Spleen (tissue), 11 donors: ENCODE data around the gene ADARB2. TPM values are rescaled to one million over a fixed set of nuclear protein-coding genes. Genes with fewer than 3 reads are reported as not detected.

Source experiments
- DNase-seq: peaks from one replicate; pipeline ENCODE4 v3.0.0-alpha.2; 2020
- H3K27ac ChIP-seq, 8 donors: fragments of 200-600 bp; sonication (generic) in 7 of 8; 1 replicate in 4 of 8; 2 replicates in 4 of 8; pipeline versions ENCODE4 v1.5.0 to v1.8.0; 2016 to 2021; ENCODE audit warnings: inconsistent platforms in 4 of 8, mild to moderate bottlenecking in 4 of 8, moderate library complexity in 1 of 8
- H3K27me3 ChIP-seq, 7 donors: fragments of 200-600 bp; sonication (generic) in 6 of 7; replicated peaks in 1 of 7; 1 replicate in 4 of 7; 2 replicates in 3 of 7; pipeline versions ENCODE4 v1.5.0 to v1.8.0; 2016 to 2021; ENCODE audit warnings: inconsistent platforms in 3 of 7, mild to moderate bottlenecking in 1 of 7
- H3K36me3 ChIP-seq, 6 donors: fragments of 200-600 bp; sonication (generic) in 5 of 6; 1 replicate in 4 of 6; 2 replicates in 2 of 6; pipeline versions ENCODE4 v1.5.0 to v1.8.0; 2016 to 2021; ENCODE audit warnings: inconsistent platforms in 2 of 6
- H3K4me1 ChIP-seq, 6 donors: fragments of 200-600 bp; sonication (generic) in 5 of 6; 1 replicate in 3 of 6; 2 replicates in 3 of 6; pipeline versions ENCODE4 v1.5.0 to v1.8.0; 2016 to 2021; ENCODE audit warnings: inconsistent platforms in 3 of 6
- H3K4me3 ChIP-seq, 8 donors: fragments of 200-600 bp; sonication (generic) in 7 of 8; 1 replicate in 4 of 8; 2 replicates in 4 of 8; pipeline versions ENCODE4 v1.5.0 to v1.8.0; 2016 to 2021; ENCODE audit warnings: inconsistent platforms in 4 of 8, mild to moderate bottlenecking in 4 of 8, moderate library complexity in 2 of 8
- H3K9me3 ChIP-seq, 8 donors: fragments of 200-600 bp; sonication (generic) in 7 of 8; 1 replicate in 4 of 8; 2 replicates in 4 of 8; pipeline versions ENCODE4 v1.5.0 to v1.8.0; 2016 to 2021; ENCODE audit warnings: inconsistent platforms in 4 of 8
- CTCF ChIP-seq, 11 experiments: fragments of 200-600 bp in 7 of 11; fragments of 450-650 bp in 4 of 11; sonication (generic) in 4 of 11; IDR thresholded peaks in 8 of 11; conservative IDR thresholded peaks in 3 of 11; 1 replicate in 7 of 11; 2 replicates in 4 of 11; pipeline versions ENCODE4 v1.4.0 to v1.8.0; 2016 to 2021; ENCODE audit warnings: antibody characterized with exemption in 11 of 11, inconsistent platforms in 4 of 11, mild to moderate bottlenecking in 1 of 11
- POLR2A ChIP-seq, 3 donors: fragments of 450-650 bp; IDR thresholded peaks; one replicate each; pipeline ENCODE4 v1.5.1; 2017; ENCODE audit warnings: antibody characterized with exemption in 3 of 3, mild to moderate bottlenecking in 1 of 3
- POLR2AphosphoS5 ChIP-seq, 3 donors: sonication (generic); formaldehyde crosslinking; IDR thresholded peaks; one replicate each; pipeline ENCODE4 v1.5.1; 2017; ENCODE audit warnings: antibody characterized with exemption in 3 of 3
- WGBS, 5 donors: extraction: QIAGEN DNeasy Blood & Tissue Kit in 3 of 5; methylation state at CpG; one replicate each; pipeline versions ENCODE4 v1.1.5 to v1.1.7; 2013 to 2018; 5-methylcytosine and 5-hydroxymethylcytosine counted together
- intact Hi-C: fragments of 100-400 bp; cut with DNase I; formaldehyde crosslinking; loops from one replicate; pipeline ENCODE4 v1.15.0; 2023; ENCODE audit warnings: low total_unique reads
- polyA plus RNA-seq, 3 donors: library from polyadenylated mRNA; stranded (reverse); fragments of 200-250 nt; gene quantifications; one replicate each; pipeline ENCODE4 v1.2.1, GENCODE V29; 2013
- total RNA-seq, 7 donors: library from RNA; depleted of rRNA in 3 of 7; stranded (reverse); fragments of >200 nt in 3 of 7; fragmentation: NEBNext Ultra II Directional in 4 of 7; extraction: Animal tissue kit (Norgen Biotek cat#: 25700) in 4 of 7; gene quantifications; one replicate each; pipeline versions ENCODE4 v1.1.0 to v1.2.1, GENCODE V29; 2016 to 2021
- donor health status: healthy with polysubstance abuse.
- donor health status: DM: no; HTN: no; CAD: no; lungs with moderate emphysema.
- donor health status: DM: no; HTN: no; CAD: no.
- donor health status: Bipolar disorder and iron deficiency.
- donor health status: healthy.
- donor health status: DM: no; HTN: no; CAD: no.
- donor health status: DM: yes; HTN: yes; CAD: no.

The ADARB2 gene
- total and polyA plus RNA-seq, 10 donors = 0.05 to 8.1 (median 0.96) TPM

GRCh38 chr10:1688531-1688930 lies 48.8 kb downstream of the ADARB2 start:
- Histone ChIP-seq H3K4me3 (no peak overlapping the region), H3K4me1 (no peaks in the 10 kb centered on the region), H3K9me3 (no peaks in the 10 kb centered on the region), H3K27me3 (peaks cover 0 to 44% (median 0%) of the 10 kb centered on the region in 7 donors), H3K36me3 (no peaks in the 10 kb centered on the region), H3K27ac (no peak overlapping the region)
- TF ChIP-seq POLR2A (IDR thresholded peaks at IDR 0.05) (no peak), CTCF (IDR thresholded peaks at IDR 0.05 in 8 of 11, conservative IDR thresholded peaks at IDR 0.05 in 3 of 11) (no peak), POLR2AphosphoS5 (IDR thresholded peaks at IDR 0.05) (no peak)
- 75 to 83% (median 79%) methylated on average over 7 of the region's 7 CpGs for WGBS, 5 donors
- DNase-seq = no peak
- intact Hi-C loops = no loop called here

GRCh38 chr10:1687623-1688150 lies 49.6 kb downstream of the ADARB2 start:
- DNase-seq = no peak
- 68 to 90% (median 77%) methylated on average over 9 of the region's 9 CpGs for WGBS, 5 donors
- Histone ChIP-seq H3K4me3 (no peak overlapping the region), H3K27me3 (peaks cover 0 to 41% (median 0%) of the 10 kb centered on the region in 7 donors), H3K36me3 (no peaks in the 10 kb centered on the region), H3K27ac (no peak overlapping the region), H3K9me3 (no peaks in the 10 kb centered on the region), H3K4me1 (no peaks in the 10 kb centered on the region)
- TF ChIP-seq POLR2A (IDR thresholded peaks at IDR 0.05) = no peak
- TF ChIP-seq POLR2AphosphoS5 (IDR thresholded peaks at IDR 0.05) = no peak
- no peak for TF ChIP-seq CTCF (IDR thresholded peaks at IDR 0.05 in 8 of 11, conservative IDR thresholded peaks at IDR 0.05 in 3 of 11)
- intact Hi-C loops = no loop called here

- 78 to 91% (median 85%) methylated on average over 5 of the region's 5 CpGs for WGBS, 5 donors
- DNase-seq = no peak
- no peaks in the 10 kb centered on the region for H3K4me1 ChIP-seq
- no peaks in the 10 kb centered on the region for H3K9me3 ChIP-seq
- intact Hi-C loops = no loop called here
- H3K4me3 ChIP-seq = no peak overlapping the region
- no peaks in the 10 kb centered on the region for H3K36me3 ChIP-seq
- TF ChIP-seq POLR2A (IDR thresholded peaks at IDR 0.05) (no peak), POLR2AphosphoS5 (IDR thresholded peaks at IDR 0.05) (no peak), CTCF (IDR thresholded peaks at IDR 0.05 in 8 of 11, conservative IDR thresholded peaks at IDR 0.05 in 3 of 11) (no peak)
- no peak overlapping the region for H3K27ac ChIP-seq
- H3K27me3 ChIP-seq = peaks cover 0 to 36% (median 0%) of the 10 kb centered on the region in 7 donors
Measured at GRCh38 chr10:1687190-1687589, 50.1 kb downstream of the ADARB2 start.

- H3K4me3 ChIP-seq = no peak overlapping the region
- WGBS, 5 donors = 50 to 63% (median 58%) methylated on average over 9 of the region's 9 CpGs
- peaks cover 0 to 32% (median 0%) of the 10 kb centered on the region in 7 donors for H3K27me3 ChIP-seq
- no peak for DNase-seq
- H3K4me1 ChIP-seq = no peaks in the 10 kb centered on the region
- no peaks in the 10 kb centered on the region for H3K36me3 ChIP-seq
- intact Hi-C loops = no loop called here
- H3K9me3 ChIP-seq = no peaks in the 10 kb centered on the region
- TF ChIP-seq POLR2A (IDR thresholded peaks at IDR 0.05) = no peak
- TF ChIP-seq POLR2AphosphoS5 (IDR thresholded peaks at IDR 0.05) = no peak
- TF ChIP-seq CTCF (IDR thresholded peaks at IDR 0.05 in 8 of 11, conservative IDR thresholded peaks at IDR 0.05 in 3 of 11) = no peak
- H3K27ac ChIP-seq = no peak overlapping the region
Measured at GRCh38 chr10:1686491-1686749, 50.9 kb downstream of the ADARB2 start.
